LHCN-M2 (cell line): ENCODE measurements around the gene ZXDC. TPM values are rescaled to one million over a fixed set of nuclear protein-coding genes. Genes with fewer than 3 reads are reported as not detected.

ENCODE experiments used
- DNase-seq: peaks from one replicate; pipeline ENCODE4 v3.0.0-alpha.2; 2012; ENCODE audit warnings: low read depth
- polyA plus RNA-seq: library from polyadenylated mRNA; unstranded; fragments of >200 nt; gene quantifications from one replicate; pipeline ENCODE4 v1.2.1, GENCODE V29; 2012; ENCODE audit warnings: missing spikeins
- total RNA-seq: library from RNA; depleted of rRNA; stranded (reverse); fragments of >200 nt; gene quantifications from 2 replicates; pipeline ENCODE4 v1.2.3, GENCODE V29; 2014; rRNA removed

The ZXDC gene
- 14.5 and 16.8 TPM in 2 replicates for total RNA-seq
- 7.2 TPM for polyA plus RNA-seq

GRCh38 chr3:126475413-126476114, at the start of gene ZXDC:
Gene ZXDC (minus strand): TSS chr3:126475891. CDS start chr3:126475865, 26 bp downstream.
- peak; percentile 91 for DNase-seq

GRCh38 chr3:126525091-126525852, 49.6 kb upstream of the ZXDC start:
- no peak for DNase-seq

- DNase-seq = no peak
These were observed 48.8 kb upstream of the ZXDC start for GRCh38 chr3:126524429-126524988.

GRCh38 chr3:126523745-126524428, 48.2 kb upstream of the ZXDC start, which contains the start of gene CHST13:
Gene CHST13 (plus strand): TSS chr3:126524155. CDS start chr3:126524333, 178 bp downstream.
- DNase-seq = peak; percentile 10

- DNase-seq = peak; percentile 32
These were observed 46.7 kb upstream of the ZXDC start for GRCh38 chr3:126522363-126522788.

GRCh38 chr3:126521122-126521891, 45.6 kb upstream of the ZXDC start:
- no peak for DNase-seq

- DNase-seq = no peak
These were observed 44.1 kb upstream of the ZXDC start for GRCh38 chr3:126519506-126520455.

GRCh38 chr3:126518779-126519177, 43.1 kb upstream of the ZXDC start:
- no peak for DNase-seq

- DNase-seq = no peak
These were observed 42.5 kb upstream of the ZXDC start for GRCh38 chr3:126517986-126518778.

- no peak for DNase-seq
These were observed 41.7 kb upstream of the ZXDC start, which contains the start of gene UROC1 for GRCh38 chr3:126517291-126517951. Gene UROC1 (minus strand): TSS chr3:126517773. CDS start chr3:126517719, 54 bp downstream.

GRCh38 chr3:126516936-126517290, 41.2 kb upstream of the ZXDC start:
- no peak for DNase-seq

- DNase-seq = no peak
These were observed 40.7 kb upstream of the ZXDC start for GRCh38 chr3:126516152-126516935.

GRCh38 chr3:126515066-126515706, 39.5 kb upstream of the ZXDC start:
- no peak for DNase-seq

- DNase-seq = no peak
These were observed 38.5 kb upstream of the ZXDC start for GRCh38 chr3:126514161-126514560.

- no peak for DNase-seq
These were observed 37.4 kb upstream of the ZXDC start for GRCh38 chr3:126512916-126513650.

- DNase-seq = no peak
These were observed 36.3 kb upstream of the ZXDC start for GRCh38 chr3:126512026-126512425.
